GM12891 (cell line): ENCODE measurements around the gene RDX.
A peak's percentile ranks its signal among the peaks of the same experiment; 100 is the strongest.
"Not testable (repeated sequence)": the region's sequence is repeated elsewhere in the genome, so short reads cannot be mapped to it uniquely, and the experiment has no call there.

Experiments used
- DNase-seq: peaks from one replicate; pipeline ENCODE4 v3.0.0; 2011; ENCODE audit warnings: low spot score; ENCODE audit not compliant: insufficient read length
- FAIRE-seq: peaks from 2 replicates; lab custom pipeline; 2011; peaks lifted over from hg19 to GRCh38; lab: Jason Lieb, UNC
- PAX5 ChIP-seq: IDR thresholded peaks from 2 replicates; pipeline ENCODE4 v1.6.1; 2011; ENCODE audit warnings: low read length, moderate library complexity, mild to moderate bottlenecking; ENCODE audit not compliant: insufficient read depth, severe bottlenecking
- POLR2A ChIP-seq: IDR thresholded peaks from 2 replicates; pipeline ENCODE4 v1.6.1; 2011; ENCODE audit warnings: low read depth, low read length, control low read depth
- POLR2AphosphoS5 ChIP-seq: IDR thresholded peaks from 2 replicates; pipeline ENCODE4 v1.6.1; 2011; ENCODE audit warnings: low read depth, low read length, control low read depth
- POU2F2 ChIP-seq: IDR thresholded peaks from 2 replicates; pipeline ENCODE4 v1.6.1; 2011; ENCODE audit warnings: low read depth, mild to moderate bottlenecking, control low read depth, low read length, moderate library complexity
- SPI1 ChIP-seq: IDR thresholded peaks from 2 replicates; pipeline ENCODE4 v1.6.1; 2011; ENCODE audit warnings: low read depth, low read length, control low read depth
- TAF1 ChIP-seq: IDR thresholded peaks from 2 replicates; pipeline ENCODE4 v1.6.1; 2011; ENCODE audit warnings: low read depth, low read length, control low read depth

RDX gene

GRCh38 chr11:110295086-110295485 is 1.3 kb downstream of the RDX start:
- no peak for FAIRE-seq
- DNase-seq: no peak

GRCh38 chr11:110294509-110294908 is 1.9 kb downstream of the RDX start:
- DNase-seq: no peak
- FAIRE-seq: no peak
- TF ChIP-seq TAF1: no peak
- TF ChIP-seq POLR2A: no peak
- TF ChIP-seq SPI1: no peak
- no peak for TF ChIP-seq PAX5
- no peak for TF ChIP-seq POLR2AphosphoS5
- no peak for TF ChIP-seq POU2F2

More at GRCh38 chr11:110295086-110295485, 1.3 kb downstream of the RDX start:
- no peak for TF ChIP-seq TAF1
- TF ChIP-seq POLR2AphosphoS5: no peak
- no peak for TF ChIP-seq SPI1
- no peak for TF ChIP-seq PAX5
- no peak for TF ChIP-seq POU2F2
- no peak for TF ChIP-seq POLR2A

- DNase-seq (no peak), FAIRE-seq (no peak)
- TF ChIP-seq POLR2AphosphoS5: no peak
- TF ChIP-seq POLR2A: no peak
- no peak for TF ChIP-seq PAX5
- TF ChIP-seq SPI1: 0 out of 2 replicates have a peak, but pooled peaks have one; percentile 4
- no peak for TF ChIP-seq TAF1
- TF ChIP-seq POU2F2: no peak
These were observed 3.0 kb downstream of the RDX start for GRCh38 chr11:110293389-110293788.

GRCh38 chr11:110292146-110292545 is 4.3 kb downstream of the RDX start:
- not testable (repeated sequence) for DNase-seq, FAIRE-seq

GRCh38 chr11:110290591-110291334 is 5.7 kb downstream of the RDX start:
- no peak for DNase-seq
- no peak for TF ChIP-seq POLR2A
- TF ChIP-seq TAF1: no peak
- no peak for TF ChIP-seq SPI1
- TF ChIP-seq POU2F2: no peak
- no peak for TF ChIP-seq PAX5
- TF ChIP-seq POLR2AphosphoS5: no peak
- no peak for FAIRE-seq

- TF ChIP-seq POU2F2: no peak
- no peak for TF ChIP-seq SPI1
- no peak for TF ChIP-seq PAX5
- no peak for TF ChIP-seq POLR2A
- DNase-seq (no peak), FAIRE-seq (no peak)
These were observed 6.9 kb downstream of the RDX start for GRCh38 chr11:110289472-110289871.

GRCh38 chr11:110287537-110287936 is 8.9 kb downstream of the RDX start:
- FAIRE-seq (peak; percentile 31), DNase-seq (no peak)
- TF ChIP-seq POLR2AphosphoS5 (no peak), SPI1 (no peak), POU2F2 (no peak), TAF1 (no peak), PAX5 (no peak), POLR2A (no peak)

- FAIRE-seq (no peak), DNase-seq (no peak)
- TF ChIP-seq POU2F2 (no peak), PAX5 (no peak), POLR2A (no peak), TAF1 (no peak), POLR2AphosphoS5 (no peak), SPI1 (no peak)
These were observed 9.9 kb downstream of the RDX start for GRCh38 chr11:110286298-110287040.

GRCh38 chr11:110283862-110284261 is 12.6 kb downstream of the RDX start:
- no peak for TF ChIP-seq POLR2A
- TF ChIP-seq POLR2AphosphoS5: no peak
- no peak for TF ChIP-seq TAF1
- no peak for TF ChIP-seq SPI1
- no peak for TF ChIP-seq POU2F2
- no peak for TF ChIP-seq PAX5
- no peak for DNase-seq
- FAIRE-seq: no peak

GRCh38 chr11:110280595-110280994 is 15.8 kb downstream of the RDX start:
- not testable (repeated sequence) for FAIRE-seq, DNase-seq
